GM23338 (cell line): ENCODE measurements around the gene ATP1B4. TPM values are rescaled to one million over a fixed set of nuclear protein-coding genes. Genes with fewer than 3 reads are reported as not detected.

Experiments
- ATAC-seq: fragments of 200-7000 bp; cut with Tn5 transposase; 3 replicates; pipeline ENCODE4 v1.9.1; 2020
- DNase-seq: peaks from one replicate; pipeline ENCODE4 v3.0.0-alpha.2; 2015; ENCODE audit warnings: low spot score
- H2AFZ ChIP-seq: fragments of 200-600 bp; sonication (generic); 2 replicates; pipeline ENCODE4 v1.8.0; 2016; ENCODE audit warnings: antibody characterized with exemption, mild to moderate bottlenecking, moderate library complexity
- H3F3A ChIP-seq: fragments of 200-600 bp; sonication (generic); replicated peaks from 2 replicates; pipeline ENCODE4 v1.8.0; 2017; ENCODE audit warnings: antibody characterized with exemption, mixed run types, low read depth
- H3K27ac ChIP-seq: fragments of 200-600 bp; sonication (generic); 2 replicates; pipeline ENCODE4 v1.6.1; 2016; ENCODE audit warnings: low read depth
- H3K27me3 ChIP-seq: fragments of 200-600 bp; sonication (generic); 2 replicates; pipeline ENCODE4 v1.8.0; 2016; ENCODE audit warnings: mild to moderate bottlenecking, mixed run types, moderate library complexity; ENCODE audit not compliant: insufficient read depth
- H3K36me3 ChIP-seq: fragments of 200-600 bp; sonication (generic); 2 replicates; pipeline ENCODE4 v1.8.0; 2016; ENCODE audit warnings: mild to moderate bottlenecking; ENCODE audit not compliant: insufficient read depth
- H3K4me1 ChIP-seq: fragments of 200-600 bp; sonication (generic); 2 replicates; pipeline ENCODE4 v1.8.0; 2016; ENCODE audit warnings: mild to moderate bottlenecking, moderate library complexity; ENCODE audit not compliant: insufficient read depth
- H3K4me2 ChIP-seq: fragments of 200-600 bp; sonication (generic); 2 replicates; pipeline ENCODE4 v1.7.1; 2017; ENCODE audit warnings: mixed run types
- H3K4me3 ChIP-seq: fragments of 200-600 bp; sonication (generic); 2 replicates; pipeline ENCODE4 v1.6.1; 2016; ENCODE audit warnings: mixed run types
- H3K79me2 ChIP-seq: fragments of 200-600 bp; sonication (generic); replicated peaks from 2 replicates; pipeline ENCODE4 v1.8.0; 2017; ENCODE audit warnings: mild to moderate bottlenecking; ENCODE audit not compliant: insufficient read depth
- H3K9me2 ChIP-seq: fragments of 200-600 bp; sonication (generic); 2 replicates; pipeline ENCODE4 v1.8.0; 2017; ENCODE audit not compliant: insufficient read depth
- H4K20me1 ChIP-seq: fragments of 200-600 bp; sonication (generic); replicated peaks from 2 replicates; pipeline ENCODE4 v1.8.0; 2017; ENCODE audit warnings: mild to moderate bottlenecking; ENCODE audit not compliant: insufficient read depth
- H3K27ac Mint-ChIP-seq: 2 replicates; pipeline ENCODE4 v1.8.0; 2020; ENCODE audit warnings: inconsistent platforms, mild to moderate bottlenecking, moderate library complexity, mixed read lengths
- H3K27me3 Mint-ChIP-seq: 3 replicates; pipeline ENCODE4 v1.8.0; 2022; ENCODE audit warnings: low read depth, mild to moderate bottlenecking, moderate library complexity, mixed read lengths, inconsistent platforms; ENCODE audit not compliant: insufficient read depth, poor library complexity
- H3K36me3 Mint-ChIP-seq: 3 replicates; pipeline ENCODE4 v1.8.0; 2021; ENCODE audit warnings: low read depth, mild to moderate bottlenecking, inconsistent platforms, moderate library complexity, mixed read lengths
- H3K4me1 Mint-ChIP-seq: 3 replicates; pipeline ENCODE4 v1.8.0; 2020; ENCODE audit warnings: mild to moderate bottlenecking, inconsistent platforms, mixed read lengths
- H3K4me3 Mint-ChIP-seq: 3 replicates; pipeline ENCODE4 v1.8.0; 2021; ENCODE audit warnings: moderate library complexity, mild to moderate bottlenecking, inconsistent platforms, mixed read lengths
- H3K9me3 Mint-ChIP-seq: 3 replicates; pipeline ENCODE4 v1.8.0; 2020; ENCODE audit warnings: moderate library complexity, mild to moderate bottlenecking, inconsistent platforms, mixed read lengths
- CREB1 ChIP-seq: fragments of 250-450 bp; sonication (Bioruptor Pico); IDR thresholded peaks from 2 replicates; pipeline ENCODE4 v1.5.0; 2020; ENCODE audit warnings: low read depth, mild to moderate bottlenecking, moderate library complexity
- CTCF ChIP-seq, 2 experiments: fragments of 200-600 bp in 1 of 2; sonication (generic) in 1 of 2; conservative IDR thresholded peaks; 2 replicates each; pipeline versions ENCODE4 v1.5.1 to v1.6.1; 2016 to 2017; ENCODE audit warnings: antibody characterized with exemption in 2 of 2, low read depth in 2 of 2, mild to moderate bottlenecking in 2 of 2, moderate library complexity in 1 of 2
- ETS1 ChIP-seq: IDR thresholded peaks from 2 replicates; pipeline ENCODE4 v1.6.1; 2016; ENCODE audit warnings: antibody characterized with exemption
- EZH2 ChIP-seq: fragments of 200-600 bp; sonication (generic); IDR thresholded peaks from one replicate; pipeline ENCODE4 v1.8.0; 2017; ENCODE audit warnings: antibody characterized with exemption, mild to moderate bottlenecking, low read depth; ENCODE audit not compliant: unreplicated experiment
- EZH2phosphoT487 ChIP-seq: fragments of 200-600 bp; sonication (generic); IDR thresholded peaks from one replicate; pipeline ENCODE4 v1.8.1; 2018; ENCODE audit warnings: antibody characterized with exemption; ENCODE audit not compliant: unreplicated experiment
- JUNB ChIP-seq: IDR thresholded peaks from one replicate; pipeline ENCODE4 v1.6.1; 2016; ENCODE audit warnings: antibody characterized with exemption; ENCODE audit not compliant: unreplicated experiment
- NANOG ChIP-seq: IDR thresholded peaks from 2 replicates; pipeline ENCODE4 v1.6.1; 2016; ENCODE audit warnings: antibody characterized with exemption, borderline replicate concordance
- POLR2AphosphoS5 ChIP-seq: IDR thresholded peaks from 2 replicates; pipeline ENCODE4 v1.6.1; 2016; ENCODE audit warnings: antibody characterized with exemption, low read depth
- STAT1 ChIP-seq: IDR thresholded peaks from one replicate; pipeline ENCODE4 v1.6.1; 2016; ENCODE audit warnings: antibody characterized with exemption; ENCODE audit not compliant: unreplicated experiment
- ZNF114 ChIP-seq: fragments of 250-450 bp; sonication (Bioruptor Pico); IDR thresholded peaks from 2 replicates; pipeline ENCODE4 v1.5.0; 2020; ENCODE audit warnings: mild to moderate bottlenecking, moderate library complexity
- ZNF331 ChIP-seq: fragments of 250-450 bp; sonication (Bioruptor Pico); IDR thresholded peaks from 2 replicates; pipeline ENCODE4 v1.5.0; 2020; ENCODE audit warnings: low read depth, mild to moderate bottlenecking, moderate library complexity
- polyA plus RNA-seq: library from polyadenylated mRNA; unstranded; fragments of >200 nt; fragmentation: Nextera tagmentation; extraction: Ambion mirVana; gene quantifications from 2 replicates; pipeline ENCODE4 v1.2.1, GENCODE V29; 2016
- total RNA-seq: library from RNA; depleted of rRNA; stranded (reverse); fragments of >200 nt; shearing (Covaris generic); gene quantifications from 2 replicates; pipeline ENCODE4 v1.2.3, GENCODE V29; 2014
- TF ChIP-seq, protein P1 (sequence below): fragments of 250-450 bp; sonication (Bioruptor Pico); IDR thresholded peaks from 2 replicates; pipeline ENCODE4 v1.5.0; 2020; ENCODE audit warnings: mild to moderate bottlenecking, moderate library complexity
- TF ChIP-seq, protein P2 (sequence below): IDR thresholded peaks from one replicate; pipeline ENCODE4 v1.6.1; 2018; ENCODE audit warnings: antibody characterized with exemption; ENCODE audit not compliant: unreplicated experiment

The ATP1B4 gene
- total and polyA plus RNA-seq, 2 experiments from 2014 or later: not detected

GRCh38 chrX:120367402-120368109, 5.7 kb downstream of the ATP1B4 start:
- Histone ChIP-seq H3K27me3 (no peaks in the 10 kb centered on the region), H3K27ac (no peak overlapping the region), H4K20me1 (no peaks in the 10 kb centered on the region), H3K4me3 (no peak overlapping the region), H2AFZ (no peak overlapping the region), H3K36me3 (no peaks in the 10 kb centered on the region), H3K4me2 (no peak overlapping the region), H3K9me2 (no peaks in the 10 kb centered on the region), H3F3A (no peaks in the 10 kb centered on the region), H3K4me1 (no peaks in the 10 kb centered on the region), H3K79me2 (no peaks in the 10 kb centered on the region)
- no peak overlapping the region for H3K27ac Mint-ChIP-seq
- no peaks in the 10 kb centered on the region for H3K4me1 Mint-ChIP-seq
- no peak for ATAC-seq
- H3K27me3 Mint-ChIP-seq: peaks cover 2% of the 10 kb centered on the region
- no peaks in the 10 kb centered on the region for H3K9me3 Mint-ChIP-seq
- no peaks in the 10 kb centered on the region for H3K36me3 Mint-ChIP-seq
- TF ChIP-seq ZNF331 (no peak), STAT1 (no peak), POLR2AphosphoS5 (no peak), CREB1 (no peak), JUNB (no peak), ETS1 (no peak), EZH2 (no peak), CTCF (conservative IDR thresholded peaks at IDR 0.05; ENCODE audit: low read depth in 2 of 2) (no peak), NANOG (no peak), EZH2phosphoT487 (no peak), ZNF114 (CRISPR knock-in tag) (no peak)
- TF ChIP-seq, protein P1, sequence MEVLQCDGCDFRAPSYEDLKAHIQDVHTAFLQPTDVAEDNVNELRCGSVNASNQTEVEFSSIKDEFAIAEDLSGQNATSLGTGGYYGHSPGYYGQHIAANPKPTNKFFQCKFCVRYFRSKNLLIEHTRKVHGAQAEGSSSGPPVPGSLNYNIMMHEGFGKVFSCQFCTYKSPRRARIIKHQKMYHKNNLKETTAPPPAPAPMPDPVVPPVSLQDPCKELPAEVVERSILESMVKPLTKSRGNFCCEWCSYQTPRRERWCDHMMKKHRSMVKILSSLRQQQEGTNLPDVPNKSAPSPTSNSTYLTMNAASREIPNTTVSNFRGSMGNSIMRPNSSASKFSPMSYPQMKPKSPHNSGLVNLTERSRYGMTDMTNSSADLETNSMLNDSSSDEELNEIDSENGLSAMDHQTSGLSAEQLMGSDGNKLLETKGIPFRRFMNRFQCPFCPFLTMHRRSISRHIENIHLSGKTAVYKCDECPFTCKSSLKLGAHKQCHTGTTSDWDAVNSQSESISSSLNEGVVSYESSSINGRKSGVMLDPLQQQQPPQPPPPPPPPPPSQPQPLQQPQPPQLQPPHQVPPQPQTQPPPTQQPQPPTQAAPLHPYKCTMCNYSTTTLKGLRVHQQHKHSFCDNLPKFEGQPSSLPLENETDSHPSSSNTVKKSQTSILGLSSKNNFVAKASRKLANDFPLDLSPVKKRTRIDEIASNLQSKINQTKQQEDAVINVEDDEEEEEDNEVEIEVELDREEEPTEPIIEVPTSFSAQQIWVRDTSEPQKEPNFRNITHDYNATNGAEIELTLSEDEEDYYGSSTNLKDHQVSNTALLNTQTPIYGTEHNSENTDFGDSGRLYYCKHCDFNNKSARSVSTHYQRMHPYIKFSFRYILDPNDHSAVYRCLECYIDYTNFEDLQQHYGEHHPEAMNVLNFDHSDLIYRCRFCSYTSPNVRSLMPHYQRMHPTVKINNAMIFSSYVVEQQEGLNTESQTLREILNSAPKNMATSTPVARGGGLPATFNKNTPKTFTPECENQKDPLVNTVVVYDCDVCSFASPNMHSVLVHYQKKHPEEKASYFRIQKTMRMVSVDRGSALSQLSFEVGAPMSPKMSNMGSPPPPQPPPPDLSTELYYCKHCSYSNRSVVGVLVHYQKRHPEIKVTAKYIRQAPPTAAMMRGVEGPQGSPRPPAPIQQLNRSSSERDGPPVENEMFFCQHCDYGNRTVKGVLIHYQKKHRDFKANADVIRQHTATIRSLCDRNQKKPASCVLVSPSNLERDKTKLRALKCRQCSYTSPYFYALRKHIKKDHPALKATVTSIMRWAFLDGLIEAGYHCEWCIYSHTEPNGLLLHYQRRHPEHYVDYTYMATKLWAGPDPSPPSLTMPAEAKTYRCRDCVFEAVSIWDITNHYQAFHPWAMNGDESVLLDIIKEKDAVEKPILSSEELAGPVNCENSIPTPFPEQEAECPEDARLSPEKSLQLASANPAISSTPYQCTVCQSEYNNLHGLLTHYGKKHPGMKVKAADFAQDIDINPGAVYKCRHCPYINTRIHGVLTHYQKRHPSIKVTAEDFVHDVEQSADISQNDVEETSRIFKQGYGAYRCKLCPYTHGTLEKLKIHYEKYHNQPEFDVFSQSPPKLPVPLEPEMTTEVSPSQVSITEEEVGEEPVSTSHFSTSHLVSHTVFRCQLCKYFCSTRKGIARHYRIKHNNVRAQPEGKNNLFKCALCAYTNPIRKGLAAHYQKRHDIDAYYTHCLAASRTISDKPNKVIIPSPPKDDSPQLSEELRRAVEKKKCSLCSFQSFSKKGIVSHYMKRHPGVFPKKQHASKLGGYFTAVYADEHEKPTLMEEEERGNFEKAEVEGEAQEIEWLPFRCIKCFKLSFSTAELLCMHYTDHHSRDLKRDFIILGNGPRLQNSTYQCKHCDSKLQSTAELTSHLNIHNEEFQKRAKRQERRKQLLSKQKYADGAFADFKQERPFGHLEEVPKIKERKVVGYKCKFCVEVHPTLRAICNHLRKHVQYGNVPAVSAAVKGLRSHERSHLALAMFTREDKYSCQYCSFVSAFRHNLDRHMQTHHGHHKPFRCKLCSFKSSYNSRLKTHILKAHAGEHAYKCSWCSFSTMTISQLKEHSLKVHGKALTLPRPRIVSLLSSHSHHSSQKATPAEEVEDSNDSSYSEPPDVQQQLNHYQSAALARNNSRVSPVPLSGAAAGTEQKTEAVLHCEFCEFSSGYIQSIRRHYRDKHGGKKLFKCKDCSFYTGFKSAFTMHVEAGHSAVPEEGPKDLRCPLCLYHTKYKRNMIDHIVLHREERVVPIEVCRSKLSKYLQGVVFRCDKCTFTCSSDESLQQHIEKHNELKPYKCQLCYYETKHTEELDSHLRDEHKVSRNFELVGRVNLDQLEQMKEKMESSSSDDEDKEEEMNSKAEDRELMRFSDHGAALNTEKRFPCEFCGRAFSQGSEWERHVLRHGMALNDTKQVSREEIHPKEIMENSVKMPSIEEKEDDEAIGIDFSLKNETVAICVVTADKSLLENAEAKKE (CRISPR knock-in tag): no peak
- TF ChIP-seq, protein P2, sequence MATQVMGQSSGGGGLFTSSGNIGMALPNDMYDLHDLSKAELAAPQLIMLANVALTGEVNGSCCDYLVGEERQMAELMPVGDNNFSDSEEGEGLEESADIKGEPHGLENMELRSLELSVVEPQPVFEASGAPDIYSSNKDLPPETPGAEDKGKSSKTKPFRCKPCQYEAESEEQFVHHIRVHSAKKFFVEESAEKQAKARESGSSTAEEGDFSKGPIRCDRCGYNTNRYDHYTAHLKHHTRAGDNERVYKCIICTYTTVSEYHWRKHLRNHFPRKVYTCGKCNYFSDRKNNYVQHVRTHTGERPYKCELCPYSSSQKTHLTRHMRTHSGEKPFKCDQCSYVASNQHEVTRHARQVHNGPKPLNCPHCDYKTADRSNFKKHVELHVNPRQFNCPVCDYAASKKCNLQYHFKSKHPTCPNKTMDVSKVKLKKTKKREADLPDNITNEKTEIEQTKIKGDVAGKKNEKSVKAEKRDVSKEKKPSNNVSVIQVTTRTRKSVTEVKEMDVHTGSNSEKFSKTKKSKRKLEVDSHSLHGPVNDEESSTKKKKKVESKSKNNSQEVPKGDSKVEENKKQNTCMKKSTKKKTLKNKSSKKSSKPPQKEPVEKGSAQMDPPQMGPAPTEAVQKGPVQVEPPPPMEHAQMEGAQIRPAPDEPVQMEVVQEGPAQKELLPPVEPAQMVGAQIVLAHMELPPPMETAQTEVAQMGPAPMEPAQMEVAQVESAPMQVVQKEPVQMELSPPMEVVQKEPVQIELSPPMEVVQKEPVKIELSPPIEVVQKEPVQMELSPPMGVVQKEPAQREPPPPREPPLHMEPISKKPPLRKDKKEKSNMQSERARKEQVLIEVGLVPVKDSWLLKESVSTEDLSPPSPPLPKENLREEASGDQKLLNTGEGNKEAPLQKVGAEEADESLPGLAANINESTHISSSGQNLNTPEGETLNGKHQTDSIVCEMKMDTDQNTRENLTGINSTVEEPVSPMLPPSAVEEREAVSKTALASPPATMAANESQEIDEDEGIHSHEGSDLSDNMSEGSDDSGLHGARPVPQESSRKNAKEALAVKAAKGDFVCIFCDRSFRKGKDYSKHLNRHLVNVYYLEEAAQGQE: no peak
- H3K4me3 Mint-ChIP-seq: no peak overlapping the region
- DNase-seq: no peak
